GM21786 (cell line): ENCODE measurements around the gene SERPINA9.
"Not testable (repeated sequence)": the region's sequence is repeated elsewhere in the genome, so short reads cannot be mapped to it uniquely, and the experiment has no call there.

Experiments
- ATAC-seq: cut with Tn5 transposase; IDR thresholded peaks from one replicate; pipeline ENCODE4 v1.9.1; 2021; ENCODE audit not compliant: unreplicated experiment

The SERPINA9 gene

DNA sequence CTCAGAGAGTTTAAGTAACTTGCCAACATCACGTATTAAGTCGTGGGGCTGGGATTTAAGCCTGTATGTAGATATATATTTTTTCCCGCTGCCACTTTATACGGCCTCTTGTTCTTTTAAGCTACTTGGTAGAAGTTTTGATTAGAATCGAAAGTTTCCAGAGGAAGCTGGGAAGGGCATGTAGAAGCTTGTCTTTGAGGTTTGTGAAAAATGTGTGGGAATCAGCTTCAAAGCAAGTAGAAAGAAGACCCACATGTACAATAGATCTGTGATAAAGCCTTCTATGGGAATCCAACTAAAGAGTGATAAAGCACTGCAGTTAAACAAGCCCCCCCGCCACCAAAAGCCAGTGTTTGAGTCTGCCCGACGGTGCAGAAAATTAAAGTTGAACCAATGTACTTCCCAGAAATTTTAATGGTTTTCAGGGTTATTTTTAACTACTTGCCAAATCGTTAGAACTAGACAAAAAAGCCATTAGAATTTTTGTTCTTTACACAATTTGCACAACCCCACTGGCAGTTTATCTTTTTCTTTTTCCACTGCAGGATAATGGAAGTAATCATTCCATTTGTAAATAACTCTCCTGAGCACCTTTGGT lies 48.9 kb downstream of the SERPINA9 start:
- ATAC-seq = no peak

DNA sequence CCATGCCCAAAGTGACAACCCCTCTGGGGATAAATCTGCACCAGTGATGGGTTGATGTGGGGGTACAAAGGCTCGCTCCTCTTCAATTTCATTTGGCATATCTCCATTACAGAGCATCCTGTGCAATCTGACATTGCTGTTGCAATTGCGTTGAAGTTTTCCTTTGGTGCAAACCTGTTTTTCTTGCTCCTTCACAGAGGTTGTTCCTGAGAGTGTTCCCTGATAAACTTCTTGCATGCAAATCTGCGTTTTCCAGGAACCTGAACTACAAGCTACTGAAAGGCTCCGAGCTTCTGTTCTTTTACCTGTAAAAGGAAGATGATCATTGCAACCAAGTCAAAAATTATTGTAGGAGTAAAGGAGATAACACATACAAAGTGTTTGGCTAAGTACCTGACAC lies 49.5 kb downstream of the SERPINA9 start:
- ATAC-seq = no peak

DNA sequence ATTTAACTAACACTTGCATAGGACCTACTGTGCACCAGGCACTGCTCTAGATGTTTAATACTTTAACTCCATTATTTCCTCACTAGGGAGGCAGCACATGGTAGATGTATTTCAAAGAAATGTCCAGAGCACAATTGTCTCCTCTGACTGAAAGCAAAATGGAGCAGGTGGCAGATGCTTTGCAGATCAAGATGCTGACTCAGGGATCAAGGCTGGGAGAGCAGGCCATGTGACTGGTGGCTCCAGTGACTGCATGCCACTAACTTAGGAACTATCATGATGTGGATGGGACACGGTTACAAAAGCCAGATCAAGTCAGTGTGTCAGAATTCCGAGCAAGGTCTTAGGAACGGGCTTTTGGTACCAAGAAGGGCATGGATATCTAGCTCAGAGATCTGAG lies 51.6 kb downstream of the SERPINA9 start:
- ATAC-seq = no peak

DNA sequence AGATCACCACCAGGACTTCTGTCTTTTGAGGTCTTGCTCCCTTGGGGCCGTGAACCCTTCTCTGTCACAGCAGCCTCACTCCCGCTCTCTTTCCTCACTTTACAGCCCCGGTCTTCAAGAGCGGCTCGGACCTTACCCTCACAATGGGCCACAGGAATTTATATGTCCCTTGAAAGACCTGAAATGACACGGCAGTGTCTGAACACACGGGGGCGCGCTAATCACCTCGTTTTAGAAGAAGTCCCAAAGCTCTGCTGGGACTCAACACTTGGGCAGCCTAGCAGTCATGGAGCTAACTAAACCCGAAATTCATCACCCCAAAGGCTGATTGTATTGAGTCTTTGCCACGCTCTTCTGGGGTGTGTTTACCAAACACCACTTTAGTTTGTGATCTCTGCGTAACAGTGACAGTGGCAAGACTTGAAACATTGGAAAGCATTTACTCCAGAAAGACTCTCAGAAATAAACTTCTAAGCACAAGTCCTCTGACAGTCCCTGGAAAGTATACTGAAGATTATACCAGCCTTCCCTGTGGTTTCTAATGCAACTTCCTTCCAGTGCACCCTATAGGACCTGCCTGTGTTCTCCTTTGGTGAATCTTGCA lies 52.4 kb downstream of the SERPINA9 start:
- no peak for ATAC-seq

DNA sequence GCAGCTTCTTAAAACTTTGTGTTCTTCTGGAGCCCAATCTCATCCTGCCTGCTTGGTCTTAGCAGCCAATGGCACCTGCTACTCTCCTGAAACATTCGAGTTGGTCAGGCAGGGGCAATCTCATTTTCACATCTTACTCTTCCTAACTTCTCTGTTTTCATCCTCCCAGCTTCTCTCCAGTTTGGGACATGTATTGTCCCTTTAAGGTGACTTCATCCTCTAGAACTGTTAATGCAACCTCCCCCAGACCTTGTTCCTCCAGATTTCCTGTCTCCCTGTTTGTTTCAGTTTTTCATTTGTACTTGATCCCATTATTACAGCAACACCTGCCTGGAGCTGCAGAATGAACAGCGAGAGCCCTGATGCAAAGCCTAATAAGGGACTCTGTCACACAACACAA lies 54.7 kb downstream of the SERPINA9 start:
- no peak for ATAC-seq

DNA sequence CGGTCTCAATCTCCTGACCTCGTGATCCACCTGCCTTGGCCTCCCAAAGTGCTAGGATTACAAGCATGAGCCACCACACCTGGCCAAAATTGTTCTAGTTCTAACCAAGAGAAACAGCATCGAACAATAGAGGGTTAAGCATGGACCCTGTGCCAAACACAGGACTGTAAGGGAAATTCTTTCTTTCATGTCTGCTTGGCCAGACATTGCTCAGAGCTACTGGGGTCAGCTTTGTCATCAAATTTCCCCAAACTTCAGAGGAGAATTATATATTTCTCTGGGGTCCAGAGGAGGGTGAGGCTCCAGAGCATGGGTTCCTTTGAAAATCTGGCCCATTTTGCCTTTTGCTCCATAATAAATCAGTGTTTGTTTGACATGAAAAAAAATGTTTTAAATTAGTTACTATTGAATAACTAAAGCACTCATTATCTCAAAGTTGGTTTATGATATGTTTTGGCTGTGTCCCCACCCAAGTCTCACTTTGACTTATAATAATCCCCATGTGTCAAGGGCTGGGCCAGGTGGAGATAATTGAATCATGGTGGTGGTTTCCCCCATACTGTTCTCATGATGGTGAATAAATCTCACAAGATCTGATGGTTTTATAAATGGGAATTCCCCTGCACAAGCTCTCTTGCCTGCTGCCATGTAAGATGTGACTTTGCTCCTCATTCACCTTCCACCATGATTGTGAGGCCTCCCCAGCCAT lies 58.3 kb downstream of the SERPINA9 start:
- ATAC-seq = not testable (repeated sequence)
